HCT116 (cell line): ENCODE results near the gene METTL25. TPM values are rescaled to one million over a fixed set of nuclear protein-coding genes. Genes with fewer than 3 reads are reported as not detected.

ENCODE experiments used
- ATAC-seq: fragments of 200-7000 bp; cut with Tn5 transposase; 2 replicates; pipeline ENCODE4 v1.9.1; 2020; ENCODE audit warnings: mild to moderate bottlenecking, moderate library complexity
- BruUV-seq: library from RNA; stranded (reverse); fragments of 400-500 nt; replicated peaks from 2 replicates; lab custom pipeline; 2021; lab: Mats Ljungman, UMichigan
- CTCF ChIA-PET: fragments of 300-600 bp; sonication (Branson Sonifier 250); formaldehyde crosslinking; loops from one replicate; lab custom pipeline; 2021; ENCODE audit warnings: antibody characterized with exemption; lab: Charles Lee
- POLR2A ChIA-PET: fragments of 300-600, 350-600 bp; sonication (Branson Sonifier 250); formaldehyde crosslinking; loops from one replicate; lab custom pipeline; 2021; ENCODE audit warnings: antibody characterized with exemption; lab: Charles Lee
- RAD21 ChIA-PET, 2 experiments: fragments of 300-600 bp; sonication (Branson Sonifier 250); formaldehyde crosslinking; loops; one replicate each; lab custom pipeline; 2023; ENCODE audit warnings: low total read pairs in 2 of 2; ENCODE audit not compliant: uncharacterized antibody in 2 of 2, unreplicated experiment in 2 of 2, low non-redundant PET in 1 of 2; lab: Charles Lee
- DNase-seq: peaks from one replicate; pipeline ENCODE4 v3.0.0-alpha.2; 2010; ENCODE audit warnings: low read depth, low spot score
- H2AFZ ChIP-seq: fragments of 200-600 bp; shearing (Covaris generic), sonication (generic); 2 replicates; pipeline ENCODE4 v1.6.1; 2017; ENCODE audit warnings: low read depth, mixed run types, mixed read lengths, antibody characterized with exemption, low read length; ENCODE audit not compliant: poor library complexity, severe bottlenecking
- H3K27ac ChIP-seq: 2 replicates; pipeline ENCODE4 v1.5.1; 2012; ENCODE audit warnings: low read depth, low read length
- H3K27me3 ChIP-seq: fragments of 200-600 bp; sonication (generic); 2 replicates; pipeline ENCODE4 v1.6.1; 2016; ENCODE audit warnings: mixed run types, low read length, mixed read lengths; ENCODE audit not compliant: insufficient read depth
- H3K36me3 ChIP-seq, 2 experiments: fragments of 200-500 bp in 1 of 2; fragments of 200-600 bp in 1 of 2; sonication (Bioruptor generic) in 1 of 2; sonication (generic) in 1 of 2; 2 replicates each; pipeline versions ENCODE4 v1.5.1 to v1.6.1; 2014 to 2016; ENCODE audit warnings: low read length in 2 of 2, inconsistent platforms in 1 of 2, mixed read lengths in 1 of 2, mixed run types in 1 of 2; ENCODE audit not compliant: insufficient read depth in 2 of 2, control insufficient read depth in 1 of 2
- H3K4me1 ChIP-seq, 2 experiments: fragments of 200-600 bp in 1 of 2; sonication (generic) in 1 of 2; 2 replicates each; pipeline versions ENCODE4 v1.5.1 to v1.6.1; 2012 to 2017; ENCODE audit warnings: low read length in 2 of 2, inconsistent platforms in 1 of 2, mild to moderate bottlenecking in 1 of 2, mixed read lengths in 1 of 2, mixed run types in 1 of 2, moderate library complexity in 1 of 2; ENCODE audit not compliant: insufficient read depth in 2 of 2, control insufficient read depth in 1 of 2
- H3K4me2 ChIP-seq: fragments of 200-600 bp; sonication (generic); 2 replicates; pipeline ENCODE4 v1.6.1; 2017; ENCODE audit warnings: mixed run types, low read length, mixed read lengths
- H3K4me3 ChIP-seq, 2 experiments: fragments of 200-600 bp in 1 of 2; sonication (generic) in 1 of 2; replicated peaks in 1 of 2; 2 replicates each; pipeline ENCODE4 v1.5.1; 2011 to 2016; ENCODE audit warnings: low read length in 2 of 2, control low read depth in 1 of 2, low read depth in 1 of 2, mild to moderate bottlenecking in 1 of 2, mixed read lengths in 1 of 2, mixed run types in 1 of 2
- H3K79me2 ChIP-seq: fragments of 200-600 bp; sonication (generic); 2 replicates; pipeline ENCODE4 v1.6.1; 2017; ENCODE audit warnings: mild to moderate bottlenecking, mixed run types, low read length, moderate library complexity, mixed read lengths; ENCODE audit not compliant: insufficient read depth
- H3K9ac ChIP-seq: fragments of 200-600 bp; sonication (generic); 2 replicates; pipeline ENCODE4 v1.6.1; 2016; ENCODE audit warnings: low read length, mixed read lengths
- H3K9me2 ChIP-seq: fragments of 200-600 bp; sonication (generic), shearing (Covaris generic); 2 replicates; pipeline ENCODE4 v1.6.1; 2017; ENCODE audit warnings: mixed run types, mild to moderate bottlenecking, moderate library complexity; ENCODE audit not compliant: insufficient read depth
- H3K9me3 ChIP-seq, 2 experiments: fragments of 200-500 bp in 1 of 2; fragments of 200-600 bp in 1 of 2; sonication (Bioruptor generic) in 1 of 2; sonication (generic) in 1 of 2; 2 replicates each; pipeline ENCODE4 v1.6.1; 2014 to 2017; ENCODE audit warnings: low read length in 2 of 2, mixed read lengths in 2 of 2, inconsistent platforms in 1 of 2, low read depth in 1 of 2, mild to moderate bottlenecking in 1 of 2, mixed run types in 1 of 2, moderate library complexity in 1 of 2; ENCODE audit not compliant: control insufficient read depth in 1 of 2, insufficient read depth in 1 of 2
- H4K20me1 ChIP-seq: fragments of 200-600 bp; sonication (generic), shearing (Covaris generic); 2 replicates; pipeline ENCODE4 v1.6.1; 2017; ENCODE audit warnings: mixed run types, mild to moderate bottlenecking, moderate library complexity; ENCODE audit not compliant: insufficient read depth
- ATF3 ChIP-seq: IDR thresholded peaks from 2 replicates; pipeline ENCODE4 v1.6.1; 2012
- CBX3 ChIP-seq: IDR thresholded peaks from 2 replicates; pipeline ENCODE4 v1.6.1; 2012; ENCODE audit warnings: low read depth
- CTCF ChIP-seq, 3 experiments: fragments of 200-600 bp in 1 of 3; sonication (generic) in 1 of 3; IDR thresholded peaks in 2 of 3; conservative IDR thresholded peaks in 1 of 3; 2 replicates each; pipeline ENCODE4 v1.5.1; 2012 to 2017; ENCODE audit warnings: low read depth in 2 of 3, low read length in 2 of 3, antibody characterized with exemption in 1 of 3, borderline replicate concordance in 1 of 3, control low read depth in 1 of 3, mild to moderate bottlenecking in 1 of 3, mixed read lengths in 1 of 3, mixed run types in 1 of 3, moderate library complexity in 1 of 3; ENCODE audit not compliant: insufficient read depth in 1 of 3
- EGR1 ChIP-seq: IDR thresholded peaks from 2 replicates; pipeline ENCODE4 v1.6.1; 2012; ENCODE audit warnings: low read depth
- EZH2phosphoT487 ChIP-seq: fragments of 200-600 bp; IDR thresholded peaks from 2 replicates; pipeline ENCODE4 v1.6.1; 2018; ENCODE audit warnings: antibody characterized with exemption, borderline replicate concordance
- FOSL1 ChIP-seq: IDR thresholded peaks from 2 replicates; pipeline ENCODE4 v1.6.1; 2012; ENCODE audit warnings: low read depth
- JUND ChIP-seq: IDR thresholded peaks from 2 replicates; pipeline ENCODE4 v1.6.1; 2012
- POLR2AphosphoS5 ChIP-seq: IDR thresholded peaks from 2 replicates; pipeline ENCODE4 v1.6.1; 2011; ENCODE audit warnings: mild to moderate bottlenecking, low read depth, low read length, moderate library complexity
- RAD21 ChIP-seq: IDR thresholded peaks from 2 replicates; pipeline ENCODE4 v1.6.1; 2012; ENCODE audit warnings: low read depth, mild to moderate bottlenecking
- REST ChIP-seq: IDR thresholded peaks from 2 replicates; pipeline ENCODE4 v1.6.1; 2012; ENCODE audit warnings: low read depth
- SIN3A ChIP-seq: IDR thresholded peaks from 2 replicates; pipeline ENCODE4 v1.6.1; 2012; ENCODE audit warnings: low read depth
- SP1 ChIP-seq: IDR thresholded peaks from 2 replicates; pipeline ENCODE4 v1.6.1; 2012; ENCODE audit warnings: low read depth
- SRF ChIP-seq: IDR thresholded peaks from 2 replicates; pipeline ENCODE4 v1.6.1; 2012; ENCODE audit warnings: low read depth
- TCF7L2 ChIP-seq: IDR thresholded peaks from 2 replicates; pipeline ENCODE4 v1.7.0; 2011; ENCODE audit warnings: borderline replicate concordance, inconsistent platforms; ENCODE audit not compliant: insufficient read depth, insufficient read length; ENCODE audit errors: extremely low read depth
- ZBTB33 ChIP-seq: IDR thresholded peaks from 2 replicates; pipeline ENCODE4 v1.6.1; 2011; ENCODE audit warnings: mild to moderate bottlenecking, low read length, moderate library complexity; ENCODE audit not compliant: insufficient replicate concordance; ENCODE audit errors: extremely low read depth
- ZNF274 ChIP-seq: fragments of 200-500 bp; sonication (Bioruptor generic); IDR thresholded peaks from 2 replicates; pipeline ENCODE4 v1.6.1; 2014; ENCODE audit warnings: mild to moderate bottlenecking, low read depth, low read length, inconsistent platforms
- intact Hi-C: fragments of 100-400 bp; cut with micrococcal nuclease; formaldehyde crosslinking; loops from 2 replicates; pipeline ENCODE4 v1.10.0; 2022
- total RNA-seq: library from RNA; stranded (reverse); gene quantifications from one replicate; pipeline ENCODE4 v1.2.1, GENCODE V29; 2021; ENCODE audit not compliant: unreplicated experiment

The METTL25 gene
- total RNA-seq, 1 experiment from 2014 or later: 4.4 TPM

- no peaks in the 10 kb centered on the region for H3K36me3 ChIP-seq
- intact Hi-C loops: no loop called here
- H4K20me1 ChIP-seq: no peaks in the 10 kb centered on the region
- no peak for DNase-seq
- ChIA-PET POLR2A (no interaction called here), RAD21 (no interaction called here)
- no peaks in the 10 kb centered on the region for H3K27me3 ChIP-seq
- H3K9me3 ChIP-seq: no peaks in the 10 kb centered on the region
- H3K27ac ChIP-seq: no peak overlapping the region
- BruUV-seq: no TSS peak
- H3K79me2 ChIP-seq: no peaks in the 10 kb centered on the region
- H2AFZ ChIP-seq: no peak overlapping the region
- H3K9ac ChIP-seq: no peak overlapping the region
- no peak overlapping the region for H3K4me3 ChIP-seq
- no peak for TF ChIP-seq EZH2phosphoT487
- TF ChIP-seq POLR2AphosphoS5: no peak
- TF ChIP-seq JUND: no peak
- TF ChIP-seq ZBTB33: no peak
- TF ChIP-seq SIN3A: no peak
- TF ChIP-seq CTCF (IDR thresholded peaks at IDR 0.05 in 2 of 3, conservative IDR thresholded peaks at IDR 0.05 in 1 of 3; ENCODE audit: borderline replicate concordance in 1 of 3, insufficient read depth in 1 of 3, low read depth in 2 of 3, low read length in 2 of 3): no peak
- no peak for TF ChIP-seq SP1
- TF ChIP-seq CBX3: no peak
- no peak for TF ChIP-seq RAD21
- TF ChIP-seq FOSL1: no peak
- no peak for TF ChIP-seq EGR1
- TF ChIP-seq REST: no peak
- no peak for TF ChIP-seq SRF
- TF ChIP-seq TCF7L2: no peak
- no peak for TF ChIP-seq ATF3
- TF ChIP-seq ZNF274: no peak
- TF ChIP-seq, all 23 proteins: peak for 0
- no peak for ATAC-seq
- Histone ChIP-seq H3K4me1 (no peaks in the 10 kb centered on the region), H3K9me2 (no peaks in the 10 kb centered on the region), H3K4me2 (no peak overlapping the region)
- CTCF ChIA-PET: no interaction called here
Observed at GRCh38 chr12:82474798-82475184, 116.5 kb downstream of the METTL25 start.
